K562 (cell line): ENCODE data around the gene SEC23B. TPM values are rescaled to one million over a fixed set of nuclear protein-coding genes. Genes with fewer than 3 reads are reported as not detected.

Source experiments
- ATAC-seq: fragments of 200-7000 bp; cut with Tn5 transposase; 3 replicates; pipeline ENCODE4 v1.9.1; 2020; ENCODE audit warnings: moderate library complexity
- BruUV-seq: library from RNA; stranded (reverse); fragments of 400-500 nt; replicated peaks from 2 replicates; lab custom pipeline; 2021; lab: Mats Ljungman, UMichigan
- CTCF ChIA-PET: fragments of 300-600 bp; formaldehyde crosslinking; extraction: SDS; loops from one replicate; lab custom pipeline; 2021; ENCODE audit warnings: low intra/inter-chr PET ratio; lab: Yijun Ruan, JAX
- POLR2A ChIA-PET: fragments of 300-600, 350-650 bp; sonication (Branson Sonifier 250); formaldehyde crosslinking; extraction: SDS; loops from one replicate; lab custom pipeline; 2021; ENCODE audit warnings: antibody characterized with exemption, inconsistent platforms; lab: Yijun Ruan, JAX
- DNase-seq, 4 experiments: peaks; one replicate each; pipeline versions ENCODE4 v3.0.0 to v3.0.0-alpha.2; 2011 to 2018; ENCODE audit warnings: low spot score in 3 of 4, mixed read lengths in 3 of 4; ENCODE audit errors: extremely low read depth in 1 of 4
- FAIRE-seq: peaks from 2 replicates; lab custom pipeline; 2011; peaks lifted over from hg19 to GRCh38; lab: Jason Lieb, UNC
- H2AFZ ChIP-seq: 2 replicates; pipeline ENCODE4 v1.6.0; 2011; ENCODE audit warnings: low read depth, low read length, control low read depth, inconsistent platforms
- H3K27ac ChIP-seq: fragments of 200-600 bp; 3 replicates; pipeline ENCODE4 v1.8.0; 2011; ENCODE audit warnings: low read depth, mild to moderate bottlenecking, control low read depth, inconsistent platforms, low read length, moderate library complexity, mixed read lengths; ENCODE audit errors: extremely low read depth
- H3K27me3 ChIP-seq, 2 experiments: fragments of 300-600 bp in 1 of 2; 2 replicates in 1 of 2; 3 replicates in 1 of 2; pipeline versions ENCODE4 v1.6.0 to v1.8.0; 2011; ENCODE audit warnings: inconsistent platforms in 2 of 2, low read length in 2 of 2, mild to moderate bottlenecking in 1 of 2, mixed read lengths in 1 of 2, moderate library complexity in 1 of 2; ENCODE audit not compliant: control insufficient read depth in 2 of 2, insufficient read depth in 2 of 2
- H3K36me3 ChIP-seq: fragments of 300-600 bp; 3 replicates; pipeline ENCODE4 v1.8.0; 2011; ENCODE audit warnings: mild to moderate bottlenecking, low read length, inconsistent platforms; ENCODE audit not compliant: control insufficient read depth, insufficient read depth
- H3K4me1 ChIP-seq, 2 experiments: fragments of 200-600 bp in 1 of 2; replicated peaks in 1 of 2; 2 replicates in 1 of 2; 3 replicates in 1 of 2; pipeline versions ENCODE4 v1.5.1 to v1.8.0; 2011; ENCODE audit warnings: inconsistent platforms in 2 of 2, low read length in 2 of 2, mild to moderate bottlenecking in 1 of 2, mixed read lengths in 1 of 2, moderate library complexity in 1 of 2; ENCODE audit not compliant: control insufficient read depth in 2 of 2, insufficient read depth in 2 of 2
- H3K4me2 ChIP-seq: 2 replicates; pipeline ENCODE4 v1.6.1; 2011; ENCODE audit warnings: low read length, control low read depth, inconsistent platforms, mixed read lengths; ENCODE audit not compliant: insufficient read depth
- H3K4me3 ChIP-seq: fragments of 200-600 bp; sonication (generic), shearing (Covaris generic); 2 replicates; pipeline ENCODE4 v1.5.1; 2016; ENCODE audit warnings: control low read depth, inconsistent platforms
- H3K79me2 ChIP-seq: fragments of 200-600 bp; 3 replicates; pipeline ENCODE4 v1.8.0; 2011; ENCODE audit warnings: low read length, inconsistent platforms; ENCODE audit not compliant: control insufficient read depth, insufficient read depth
- H3K9ac ChIP-seq, 2 experiments: 2 replicates each; pipeline versions ENCODE4 v1.6.0 to v1.6.1; 2011; ENCODE audit warnings: low read depth in 2 of 2, low read length in 2 of 2, control low read depth in 1 of 2, inconsistent platforms in 1 of 2, mild to moderate bottlenecking in 1 of 2, mixed read lengths in 1 of 2; ENCODE audit not compliant: insufficient read depth in 1 of 2
- H3K9me1 ChIP-seq: one replicate; pipeline ENCODE4 v1.6.0; 2011; ENCODE audit warnings: inconsistent platforms, mild to moderate bottlenecking, low read length, moderate library complexity; ENCODE audit not compliant: control insufficient read depth, insufficient read depth
- H3K9me3 ChIP-seq: replicated peaks from 2 replicates; pipeline ENCODE4 v1.5.1; 2011; ENCODE audit warnings: low read depth, low read length, inconsistent platforms; ENCODE audit not compliant: control insufficient read depth, insufficient read depth
- H4K20me1 ChIP-seq: replicated peaks from 2 replicates; pipeline ENCODE4 v1.6.1; 2011; ENCODE audit warnings: low read length, inconsistent platforms, mixed read lengths; ENCODE audit not compliant: control insufficient read depth, insufficient read depth
- BRF1 ChIP-seq: IDR thresholded peaks from 3 replicates; pipeline ENCODE4 v1.6.1; 2011; ENCODE audit warnings: borderline replicate concordance, mild to moderate bottlenecking; ENCODE audit not compliant: insufficient read length; ENCODE audit errors: extremely low read depth
- C11orf30 ChIP-seq: fragments of 450-650 bp; IDR thresholded peaks from 2 replicates; pipeline ENCODE4 v1.6.1; 2016; ENCODE audit warnings: low read depth, mild to moderate bottlenecking
- CTCFL ChIP-seq: IDR thresholded peaks from 2 replicates; pipeline ENCODE4 v1.6.1; 2011; ENCODE audit warnings: borderline replicate concordance, low read depth, mild to moderate bottlenecking, moderate library complexity, low read length; ENCODE audit not compliant: insufficient read depth, poor library complexity, severe bottlenecking
- ERF ChIP-seq: fragments of 450-650 bp; formaldehyde crosslinking; IDR thresholded peaks from 2 replicates; pipeline ENCODE4 v1.4.0; 2020; ENCODE audit warnings: mild to moderate bottlenecking, mixed read lengths
- FOSL1 ChIP-seq: fragments of 200-800 bp; sonication (Bioruptor generic); conservative IDR thresholded peaks from 2 replicates; pipeline ENCODE4 v1.6.1; 2016; ENCODE audit warnings: missing genetic modification characterization, missing compliant biosample characterization
- IRF1 ChIP-seq: sonication (generic); formaldehyde crosslinking; IDR thresholded peaks from 2 replicates; pipeline ENCODE4 v1.8.0; 2022; ENCODE audit warnings: missing genetic modification reagents, mild to moderate bottlenecking, borderline replicate concordance
- MAFF ChIP-seq: IDR thresholded peaks from 2 replicates; pipeline ENCODE4 v1.6.1; 2012; ENCODE audit warnings: low read length, improper control_type of control experiment
- MAX ChIP-seq: sonication (generic); formaldehyde crosslinking; IDR thresholded peaks from 2 replicates; pipeline ENCODE4 v1.9.0; 2022; ENCODE audit warnings: mild to moderate bottlenecking, missing genetic modification reagents
- MCM3 ChIP-seq: fragments of 450-650 bp; IDR thresholded peaks from 2 replicates; pipeline ENCODE4 v1.6.1; 2016
- MEIS2 ChIP-seq: fragments of 450-650 bp; IDR thresholded peaks from 2 replicates; pipeline ENCODE4 v1.6.1; 2014; ENCODE audit warnings: mild to moderate bottlenecking; ENCODE audit not compliant: partially characterized antibody
- SPI1 ChIP-seq: IDR thresholded peaks from 2 replicates; pipeline ENCODE4 v1.6.1; 2011; ENCODE audit warnings: low read depth, low read length, control low read depth, borderline replicate concordance
- ZBTB1 ChIP-seq: sonication (generic); formaldehyde crosslinking; IDR thresholded peaks from 2 replicates; pipeline ENCODE4 v1.8.1; 2023; ENCODE audit warnings: missing genetic modification reagents, low read depth, mild to moderate bottlenecking, borderline replicate concordance
- ZFPM2 ChIP-seq: fragments of 250-450 bp; sonication (Bioruptor Pico); IDR thresholded peaks from 2 replicates; pipeline ENCODE4 v1.5.1; 2022; ENCODE audit warnings: mild to moderate bottlenecking
- ZNF316 ChIP-seq: fragments of 450-650 bp; IDR thresholded peaks from 2 replicates; pipeline ENCODE4 v1.6.1; 2016
- WGBS: fragments of 100-300 bp; shearing (Covaris generic); methylation state at CpG from one replicate; pipeline ENCODE4 v1.1.6; 2016; ENCODE audit warnings: low coverage, mixed read lengths; ENCODE audit not compliant: insufficient coverage; ENCODE audit errors: missing lambda C conversion rate; 5-methylcytosine and 5-hydroxymethylcytosine counted together
- in situ Hi-C: fragments of 300-500 bp; cut with MboI; formaldehyde crosslinking; loops from 4 replicates; pipeline ENCODE4 v1.15.0; 2018; ENCODE audit warnings: inconsistent platforms, mixed read lengths
- intact Hi-C: fragments of 100-400 bp; cut with micrococcal nuclease; formaldehyde crosslinking; loops from 2 replicates; pipeline ENCODE4 v1.14.2; 2022
- polyA plus RNA-seq, 8 experiments: library from polyadenylated mRNA; depleted of rRNA in 4 of 8; stranded (reverse) in 5 of 8; unstranded in 3 of 8; fragments of >200 nt; fragmentation: Nextera tagmentation in 2 of 8; fragmentation: Illumina TruSeq in 1 of 8; extraction: Ambion mirVana in 2 of 8; extraction: Trizol in 1 of 8; gene quantifications; 2 replicates each; pipeline versions ENCODE4 v1.2.1 to v1.2.3, GENCODE V29; 2011 to 2014; ENCODE audit warnings: inconsistent platforms in 1 of 8, missing spikeins in 1 of 8
- total RNA-seq, 7 experiments: library from RNA; depleted of rRNA in 6 of 7; stranded (reverse); fragments of >200 nt in 6 of 7; fragmentation: Illumina TruSeq in 2 of 7; extraction: Trizol in 2 of 7; gene quantifications; 2 replicates each; pipeline versions ENCODE4 v1.2.1 to v1.2.3, GENCODE V29; 2011 to 2021; ENCODE audit warnings: low replicate concordance in 1 of 7

SEC23B gene
- total and polyA plus RNA-seq, 9 of the 15 experiments (the other 6 are each of a cell fraction or from before 2014, with no cell fraction given), result 31.7 to 70.2 (median 38.5) TPM

GRCh38 chr20:18533978-18534644, 26.4 kb downstream of the SEC23B start:
- DNase-seq, result no peak
- TF ChIP-seq ZNF316, result peak; percentile 63
- no peak for TF ChIP-seq MEIS2
- 0 out of 2 replicates have a peak, but pooled peaks have one; percentile 3 for TF ChIP-seq MAFF
- peak; percentile 27; the same call in 1 of the 2 replicates for TF ChIP-seq C11orf30
- TF ChIP-seq FOSL1 (tag), result no peak
- in situ Hi-C loops, result no loop called here
- H3K36me3 ChIP-seq, result peaks cover 60% of the 10 kb centered on the region
- no peaks in the 10 kb centered on the region for H3K79me2 ChIP-seq
- H3K27me3 ChIP-seq, result no peaks in the 10 kb centered on the region
- ChIA-PET POLR2A (no interaction called here), CTCF (no interaction called here)
- H3K27ac ChIP-seq, result no peak overlapping the region
- intact Hi-C loops, result no loop called here
- FAIRE-seq, result no peak
- H4K20me1 ChIP-seq, result no peaks in the 10 kb centered on the region
- H3K4me1 ChIP-seq, result no peaks in the 10 kb centered on the region
- no peak overlapping the region for H2AFZ ChIP-seq
- WGBS, result 69% methylated on average over 6 of the region's 6 CpGs
- no peak overlapping the region for H3K4me2 ChIP-seq
- BruUV-seq, result no TSS peak
- H3K9me3 ChIP-seq, result no peaks in the 10 kb centered on the region
- no peak for ATAC-seq
- H3K4me3 ChIP-seq, result no peak overlapping the region
- no peaks in the 10 kb centered on the region for H3K9me1 ChIP-seq
- no peak overlapping the region for H3K9ac ChIP-seq

- CTCF ChIA-PET, result no interaction called here
- 100% methylated on average over 2 of the region's 2 CpGs for WGBS
- TF ChIP-seq IRF1 (CRISPR knock-in tag) (no peak), BRF1 (no peak), ZBTB1 (CRISPR knock-in tag) (no peak), ERF (no peak), ZFPM2 (CRISPR knock-in tag) (no peak), MAX (CRISPR knock-in tag) (no peak), CTCFL (no peak), SPI1 (no peak), MCM3 (no peak)
Observed at GRCh38 chr20:18537651-18538050, 29.9 kb downstream of the SEC23B start.

More at GRCh38 chr20:18537651-18538050, 29.9 kb downstream of the SEC23B start:
- H3K9ac ChIP-seq, result no peak overlapping the region
- no peak for FAIRE-seq
- peaks cover 40% of the 10 kb centered on the region; the same call in 2 of the 3 replicates for H3K36me3 ChIP-seq
- no TSS peak for BruUV-seq
- no peaks in the 10 kb centered on the region for H4K20me1 ChIP-seq
- no peaks in the 10 kb centered on the region for H3K9me3 ChIP-seq
- H3K79me2 ChIP-seq, result no peaks in the 10 kb centered on the region
- in situ Hi-C loops, result no loop called here
- POLR2A ChIA-PET, result no interaction called here
- no peak overlapping the region for H3K4me3 ChIP-seq
- intact Hi-C loops, result no loop called here
- DNase-seq, result no peak
- no peaks in the 10 kb centered on the region for H3K4me1 ChIP-seq
- no peak overlapping the region for H3K27ac ChIP-seq
- no peak overlapping the region for H3K4me2 ChIP-seq
- H3K27me3 ChIP-seq, result no peaks in the 10 kb centered on the region
- no peak overlapping the region for H2AFZ ChIP-seq
- no peaks in the 10 kb centered on the region for H3K9me1 ChIP-seq
- no peak for ATAC-seq
